Upper lobe of left lung (tissue), 4 donors: ENCODE data around the gene FGB.

Experiments
- CTCF ChIP-seq, 6 experiments: fragments of 450-650 bp in 4 of 6; fragments of 200-600 bp in 2 of 6; sonication (generic) in 2 of 6; IDR thresholded peaks; one replicate each; pipeline ENCODE4 v1.5.1; 2016 to 2019; ENCODE audit warnings: antibody characterized with exemption in 6 of 6
- EP300 ChIP-seq, 4 donors: sonication (generic); formaldehyde crosslinking; IDR thresholded peaks; one replicate each; pipeline ENCODE4 v1.5.1; 2017; ENCODE audit warnings: antibody characterized with exemption in 4 of 4, control low read depth in 2 of 4
- POLR2AphosphoS5 ChIP-seq, 2 donors: sonication (generic); formaldehyde crosslinking; IDR thresholded peaks; one replicate each; pipeline ENCODE4 v1.5.1; 2017; ENCODE audit warnings: antibody characterized with exemption in 2 of 2

DNA sequence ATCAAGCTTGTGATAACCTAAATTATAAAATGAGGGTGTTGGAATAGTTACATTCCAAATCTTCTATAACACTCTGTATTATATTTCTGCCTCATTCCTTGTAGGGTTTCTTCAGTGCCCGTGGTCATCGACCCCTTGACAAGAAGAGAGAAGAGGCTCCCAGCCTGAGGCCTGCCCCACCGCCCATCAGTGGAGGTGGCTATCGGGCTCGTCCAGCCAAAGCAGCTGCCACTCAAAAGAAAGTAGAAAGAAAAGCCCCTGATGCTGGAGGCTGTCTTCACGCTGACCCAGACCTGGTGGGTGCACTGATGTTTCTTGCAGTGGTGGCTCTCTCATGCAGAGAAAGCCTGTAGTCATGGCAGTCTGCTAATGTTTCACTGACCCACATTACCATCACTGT lies 2.9 kb downstream of the FGB start:
- no peak for TF ChIP-seq CTCF (IDR thresholded peaks at IDR 0.05)
- TF ChIP-seq POLR2AphosphoS5 (IDR thresholded peaks at IDR 0.05) = no peak
- TF ChIP-seq EP300 (IDR thresholded peaks at IDR 0.05) = no peak
